Measurements from ENCODE around the gene IQCH. TPM values are rescaled to one million over a fixed set of nuclear protein-coding genes. Genes with fewer than 3 reads are reported as not detected.
A peak's percentile ranks its signal among the peaks of the same experiment; 100 is the strongest.

The IQCH gene
- polyA plus RNA-seq, 4 donors = 1.7 to 10.6 (median 7.2) TPM

- DNase-seq (ENCODE audit: low read depth in 4 of 4, low spot score in 3 of 4) = no peak
Observed at GRCh38 chr15:67386947-67387346, 132.4 kb downstream of the IQCH start.

GRCh38 chr15:67389975-67390374, 135.4 kb downstream of the IQCH start:
- no peak for DNase-seq (ENCODE audit: low read depth in 4 of 4, low spot score in 3 of 4)

GRCh38 chr15:67394873-67395639, 140.5 kb downstream of the IQCH start:
- DNase-seq (ENCODE audit: low read depth in 4 of 4, low spot score in 3 of 4) = no peak

- no peak for DNase-seq (ENCODE audit: low read depth in 4 of 4, low spot score in 3 of 4)
Observed at GRCh38 chr15:67396114-67396513, 141.5 kb downstream of the IQCH start.

- DNase-seq (ENCODE audit: low read depth in 4 of 4, low spot score in 3 of 4) = no peak
Observed at GRCh38 chr15:67397139-67397538, 142.6 kb downstream of the IQCH start.

- DNase-seq (ENCODE audit: low read depth in 4 of 4, low spot score in 3 of 4) = no peak
Observed at GRCh38 chr15:67399925-67400324, 145.3 kb downstream of the IQCH start.

GRCh38 chr15:67400890-67401289, 146.3 kb downstream of the IQCH start:
- no peak for DNase-seq (ENCODE audit: low read depth in 4 of 4, low spot score in 3 of 4)

- DNase-seq (ENCODE audit: low read depth in 4 of 4, low spot score in 3 of 4) = no peak
Observed at GRCh38 chr15:67401336-67401735, 146.8 kb downstream of the IQCH start.

GRCh38 chr15:67403428-67404154, 149.0 kb downstream of the IQCH start:
- no peak for DNase-seq (ENCODE audit: low read depth in 4 of 4, low spot score in 3 of 4)

GRCh38 chr15:67405208-67406191, 150.9 kb downstream of the IQCH start:
- DNase-seq (ENCODE audit: low read depth in 4 of 4, low spot score in 3 of 4) = no peak

- DNase-seq (ENCODE audit: low read depth in 4 of 4, low spot score in 3 of 4) = no peak
Observed at GRCh38 chr15:67406257-67406861, 151.8 kb downstream of the IQCH start.

GRCh38 chr15:67407786-67408185, 153.2 kb downstream of the IQCH start:
- peak in 1 of 4 donors; percentile 8 for DNase-seq (ENCODE audit: low read depth in 4 of 4, low spot score in 3 of 4)

- DNase-seq (ENCODE audit: low read depth in 4 of 4, low spot score in 3 of 4) = no peak
Observed at GRCh38 chr15:67409175-67409574, 154.6 kb downstream of the IQCH start.

- DNase-seq (ENCODE audit: low read depth in 4 of 4, low spot score in 3 of 4) = no peak
Observed at GRCh38 chr15:67411486-67411885, 156.9 kb downstream of the IQCH start.

GRCh38 chr15:67413770-67414390, 159.3 kb downstream of the IQCH start:
- DNase-seq (ENCODE audit: low read depth in 4 of 4, low spot score in 3 of 4) = no peak

- peak in 2 of 4 donors; percentile 7 to 18 for DNase-seq (ENCODE audit: low read depth in 4 of 4, low spot score in 3 of 4)
Observed at GRCh38 chr15:67415181-67415580, 160.6 kb downstream of the IQCH start.

GRCh38 chr15:67416891-67417290, 162.3 kb downstream of the IQCH start:
- DNase-seq (ENCODE audit: low read depth in 4 of 4, low spot score in 3 of 4) = no peak

- DNase-seq (ENCODE audit: low read depth in 4 of 4, low spot score in 3 of 4) = no peak
Observed at GRCh38 chr15:67419705-67420104, 165.1 kb downstream of the IQCH start.

- DNase-seq (ENCODE audit: low read depth in 4 of 4, low spot score in 3 of 4) = no peak
Observed at GRCh38 chr15:67420137-67420536, 165.6 kb downstream of the IQCH start.

- DNase-seq (ENCODE audit: low read depth in 4 of 4, low spot score in 3 of 4) = no peak
Observed at GRCh38 chr15:67421105-67421504, 166.5 kb downstream of the IQCH start.
